Natural killer cell (primary cell): Measurements from ENCODE around the gene HYDIN. TPM values are rescaled to one million over a fixed set of nuclear protein-coding genes. Genes with fewer than 3 reads are reported as not detected.

Experiments used
- ATAC-seq, 3 donors: fragments of 150-1000 bp in 2 of 3; fragments of 200-7000 bp in 1 of 3; cut with Tn5 transposase; 1 replicate in 1 of 3; 2 replicates in 2 of 3; pipeline ENCODE4 v1.10.0; 2021; ENCODE audit warnings: mild to moderate bottlenecking in 2 of 3, moderate library complexity in 2 of 3
- DNase-seq, 2 donors: peaks; one replicate each; pipeline versions ENCODE4 v3.0.0 to v3.0.0-alpha.2; 2013 to 2021; ENCODE audit warnings: mixed read lengths in 1 of 2
- H3K27ac ChIP-seq: one replicate; pipeline ENCODE4 v1.5.1; 2013; ENCODE audit warnings: mild to moderate bottlenecking, low read length
- H3K27me3 ChIP-seq: one replicate; pipeline ENCODE4 v1.6.1; 2013; ENCODE audit warnings: low read length; ENCODE audit not compliant: control insufficient read depth, insufficient read depth
- H3K36me3 ChIP-seq: one replicate; pipeline ENCODE4 v1.6.1; 2013; ENCODE audit warnings: low read length; ENCODE audit not compliant: control insufficient read depth, insufficient read depth
- H3K4me1 ChIP-seq: one replicate; pipeline ENCODE4 v1.6.1; 2013; ENCODE audit warnings: low read length; ENCODE audit not compliant: control insufficient read depth, insufficient read depth
- H3K4me3 ChIP-seq: one replicate; pipeline ENCODE4 v1.5.1; 2013; ENCODE audit warnings: low read length
- H3K9me3 ChIP-seq: one replicate; pipeline ENCODE4 v1.6.1; 2013; ENCODE audit warnings: low read length; ENCODE audit not compliant: control insufficient read depth, insufficient read depth
- H3K27ac Mint-ChIP-seq, 2 donors: one replicate each; pipeline ENCODE4 v1.8.0; 2022; ENCODE audit warnings: mild to moderate bottlenecking in 2 of 2, mixed read lengths in 2 of 2, moderate library complexity in 1 of 2
- H3K27me3 Mint-ChIP-seq, 2 donors: one replicate each; pipeline ENCODE4 v1.8.0; 2022; ENCODE audit warnings: low read depth in 2 of 2, mixed read lengths in 2 of 2
- H3K36me3 Mint-ChIP-seq: one replicate; pipeline ENCODE4 v1.8.0; 2022; ENCODE audit warnings: mixed read lengths
- H3K4me1 Mint-ChIP-seq, 2 donors: one replicate each; pipeline ENCODE4 v1.8.0; 2022; ENCODE audit warnings: mixed read lengths in 2 of 2
- H3K4me3 Mint-ChIP-seq: one replicate; pipeline ENCODE4 v1.8.0; 2022; ENCODE audit warnings: mild to moderate bottlenecking, moderate library complexity, mixed read lengths
- H3K9me3 Mint-ChIP-seq, 2 donors: one replicate each; pipeline ENCODE4 v1.8.0; 2022; ENCODE audit warnings: mixed read lengths in 2 of 2
- CTCF ChIP-seq: fragments of 200-600 bp; IDR thresholded peaks from one replicate; pipeline ENCODE4 v1.8.0; 2022; ENCODE audit warnings: antibody characterized with exemption
- whole genome bisulfite sequencing: methylation state at CpG from one replicate; pipeline ENCODE4 v1.1.7; 2013; ENCODE audit warnings: missing lambda C conversion rate; ENCODE audit not compliant: insufficient coverage; 5-methylcytosine and 5-hydroxymethylcytosine counted together
- intact Hi-C: fragments of 100-400 bp; cut with micrococcal nuclease; formaldehyde crosslinking; loops from one replicate; pipeline ENCODE4 v1.14.2; 2022
- total RNA-seq, 4 donors: library from RNA; stranded (reverse); fragments of 120-200 nt in 1 of 4; gene quantifications; one replicate each; pipeline versions ENCODE4 v1.2.3 to v1.2.4, GENCODE V29; 2013 to 2022

HYDIN gene
- total RNA-seq, 3 donors from 2014 or later (not counting 1 experiment from before 2014, with no cell fraction given), result 0.43 to 1.1 (median 0.82) TPM

GRCh38 chr16:71254832-71255525 lies 24.5 kb upstream of the HYDIN start:
- 44% methylated on average over 1 of the region's 4 CpGs for WGBS
- no peaks in the 10 kb centered on the region for H3K27me3 ChIP-seq
- intact Hi-C loops, result no loop called here
- peak overlapping the region; percentile 64 to 80 for H3K27ac Mint-ChIP-seq
- H3K36me3 Mint-ChIP-seq, result no peaks in the 10 kb centered on the region
- H3K4me3 Mint-ChIP-seq, result peak overlapping the region; percentile 54
- no peak overlapping the region for H3K4me3 ChIP-seq
- no peaks in the 10 kb centered on the region for H3K36me3 ChIP-seq
- H3K4me1 Mint-ChIP-seq, result peaks cover 41 to 52% of the 10 kb centered on the region in 2 donors
- H3K9me3 Mint-ChIP-seq, result no peaks in the 10 kb centered on the region
- DNase-seq, result no peak
- no peak for ATAC-seq
- no peaks in the 10 kb centered on the region for H3K9me3 ChIP-seq
- peaks cover 23% of the 10 kb centered on the region for H3K4me1 ChIP-seq
- peak overlapping the region; percentile 26 for H3K27ac ChIP-seq
- TF ChIP-seq CTCF, result no peak
- H3K27me3 Mint-ChIP-seq, result no peaks in the 10 kb centered on the region

- Histone ChIP-seq H3K9me3 (no peaks in the 10 kb centered on the region), H3K27ac (no peak overlapping the region), H3K4me1 (peaks cover 7% of the 10 kb centered on the region), H3K27me3 (no peaks in the 10 kb centered on the region), H3K36me3 (no peaks in the 10 kb centered on the region), H3K4me3 (no peak overlapping the region)
- WGBS, result 95% methylated on average over 5 of the region's 5 CpGs
- intact Hi-C loops, result no loop called here
- Mint-ChIP-seq H3K27ac (no peak overlapping the region), H3K9me3 (no peaks in the 10 kb centered on the region), H3K36me3 (no peaks in the 10 kb centered on the region), H3K4me1 (peaks cover 14 to 17% of the 10 kb centered on the region in 2 donors), H3K4me3 (no peak overlapping the region), H3K27me3 (no peaks in the 10 kb centered on the region)
- TF ChIP-seq CTCF, result no peak
- DNase-seq (no peak), ATAC-seq (no peak)
Observed at GRCh38 chr16:71250461-71251235, 20.1 kb upstream of the HYDIN start.

GRCh38 chr16:71249399-71249798 lies 18.9 kb upstream of the HYDIN start:
- Mint-ChIP-seq H3K36me3 (no peaks in the 10 kb centered on the region), H3K4me3 (no peak overlapping the region), H3K27ac (no peak overlapping the region), H3K27me3 (peaks cover 0 to 8% of the 10 kb centered on the region in 2 donors), H3K9me3 (no peaks in the 10 kb centered on the region), H3K4me1 (peaks cover 1 to 4% of the 10 kb centered on the region in 2 donors)
- Histone ChIP-seq H3K36me3 (no peaks in the 10 kb centered on the region), H3K4me1 (no peaks in the 10 kb centered on the region), H3K4me3 (no peak overlapping the region), H3K27me3 (no peaks in the 10 kb centered on the region), H3K27ac (no peak overlapping the region), H3K9me3 (no peaks in the 10 kb centered on the region)
- intact Hi-C loops, result no loop called here
- WGBS, result 28% methylated on average over 1 of the region's 1 CpG
- DNase-seq, result no peak
- TF ChIP-seq CTCF, result no peak
- no peak for ATAC-seq
